GM12864 (cell line): ENCODE results near the gene TMBIM6.
"Not testable (repeated sequence)": the region's sequence is repeated elsewhere in the genome, so short reads cannot be mapped to it uniquely, and the experiment has no call there.

Experiments
- DNase-seq: peaks from one replicate; pipeline ENCODE4 v3.0.0-alpha.2; 2011; ENCODE audit warnings: low read depth
- H3K4me3 ChIP-seq: 2 replicates; pipeline ENCODE4 v1.5.1; 2011; ENCODE audit warnings: mild to moderate bottlenecking, low read depth, low read length, control low read depth
- CTCF ChIP-seq: IDR thresholded peaks from 2 replicates; pipeline ENCODE4 v1.5.1; 2011; ENCODE audit warnings: low read depth, mild to moderate bottlenecking, moderate library complexity, low read length, control low read depth, inconsistent platforms; ENCODE audit errors: missing control alignments

The TMBIM6 gene

GRCh38 chr12:49728446-49728845 lies 12.9 kb upstream of the TMBIM6 start:
- TF ChIP-seq CTCF = no peak
- no peak overlapping the region for H3K4me3 ChIP-seq
- no peak for DNase-seq

- DNase-seq = no peak
- H3K4me3 ChIP-seq = no peak overlapping the region
- TF ChIP-seq CTCF = no peak
These were observed 11.3 kb upstream of the TMBIM6 start for GRCh38 chr12:49730050-49730449.

GRCh38 chr12:49730568-49731101 lies 10.7 kb upstream of the TMBIM6 start:
- TF ChIP-seq CTCF = no peak
- no peak overlapping the region for H3K4me3 ChIP-seq
- DNase-seq = no peak

- H3K4me3 ChIP-seq = no peak overlapping the region
- no peak for TF ChIP-seq CTCF
- no peak for DNase-seq
These were observed 7.9 kb upstream of the TMBIM6 start for GRCh38 chr12:49733219-49734017.

GRCh38 chr12:49734900-49735299 lies 6.5 kb upstream of the TMBIM6 start:
- H3K4me3 ChIP-seq, DNase-seq: not testable (repeated sequence)

- not testable (repeated sequence) for DNase-seq, H3K4me3 ChIP-seq
These were observed 2.6 kb upstream of the TMBIM6 start for GRCh38 chr12:49738721-49739120.

GRCh38 chr12:49740277-49740676 lies 1.1 kb upstream of the TMBIM6 start:
- not testable (repeated sequence) for DNase-seq, H3K4me3 ChIP-seq

GRCh38 chr12:49741882-49742620 lies 694 bp downstream of the TMBIM6 start:
- no peak for TF ChIP-seq CTCF
- H3K4me3 ChIP-seq = peak overlapping the region; percentile 67
- DNase-seq = peak; percentile 66
